ENCODE measurements around the gene ACOT7. TPM values are rescaled to one million over a fixed set of nuclear protein-coding genes. Genes with fewer than 3 reads are reported as not detected.

The ACOT7 gene
- total RNA-seq, 1 donor from 2014 or later = 8.6 TPM

DNA sequence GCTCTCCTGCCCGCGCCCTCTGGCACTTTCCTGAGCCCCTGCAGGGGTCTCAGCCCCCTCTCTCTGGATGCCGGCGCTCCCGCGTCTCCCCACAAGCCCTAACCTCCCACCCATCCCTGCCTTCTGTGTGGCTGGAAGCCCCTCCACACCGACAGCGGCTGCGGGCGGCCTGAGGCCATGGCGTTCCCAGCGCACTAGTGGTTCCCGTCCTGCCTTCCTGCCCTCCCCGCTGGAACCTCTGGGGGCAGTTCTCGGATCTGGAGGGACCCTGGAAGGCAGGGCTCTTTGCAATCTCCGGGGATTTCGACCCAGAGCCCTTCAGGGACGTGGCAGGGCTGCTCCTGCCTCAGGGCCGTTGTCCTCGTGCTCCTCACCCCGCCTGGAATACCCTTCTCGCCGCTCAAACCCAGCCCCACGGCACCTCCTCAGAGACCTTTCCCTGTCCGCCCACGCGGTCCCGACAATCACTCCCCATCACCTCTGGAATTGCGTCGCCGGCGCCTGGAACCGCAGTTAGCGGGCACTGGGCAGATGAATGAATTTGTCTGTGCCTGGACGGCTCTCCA is 30.5 kb upstream of the ACOT7 start:
- Histone ChIP-seq H3K4me1 (peaks cover 49% of the 10 kb centered on the region), H3K27ac (replicated peaks) (no peak overlapping the region), H3K36me3 (no peaks in the 10 kb centered on the region), H3K4me3 (peak overlapping the region; percentile 7), H3K9me3 (replicated peaks) (no peaks in the 10 kb centered on the region), H3K27me3 (ENCODE audit: low read depth) (peaks cover 100% of the 10 kb centered on the region)
- TF ChIP-seq, protein P1, sequence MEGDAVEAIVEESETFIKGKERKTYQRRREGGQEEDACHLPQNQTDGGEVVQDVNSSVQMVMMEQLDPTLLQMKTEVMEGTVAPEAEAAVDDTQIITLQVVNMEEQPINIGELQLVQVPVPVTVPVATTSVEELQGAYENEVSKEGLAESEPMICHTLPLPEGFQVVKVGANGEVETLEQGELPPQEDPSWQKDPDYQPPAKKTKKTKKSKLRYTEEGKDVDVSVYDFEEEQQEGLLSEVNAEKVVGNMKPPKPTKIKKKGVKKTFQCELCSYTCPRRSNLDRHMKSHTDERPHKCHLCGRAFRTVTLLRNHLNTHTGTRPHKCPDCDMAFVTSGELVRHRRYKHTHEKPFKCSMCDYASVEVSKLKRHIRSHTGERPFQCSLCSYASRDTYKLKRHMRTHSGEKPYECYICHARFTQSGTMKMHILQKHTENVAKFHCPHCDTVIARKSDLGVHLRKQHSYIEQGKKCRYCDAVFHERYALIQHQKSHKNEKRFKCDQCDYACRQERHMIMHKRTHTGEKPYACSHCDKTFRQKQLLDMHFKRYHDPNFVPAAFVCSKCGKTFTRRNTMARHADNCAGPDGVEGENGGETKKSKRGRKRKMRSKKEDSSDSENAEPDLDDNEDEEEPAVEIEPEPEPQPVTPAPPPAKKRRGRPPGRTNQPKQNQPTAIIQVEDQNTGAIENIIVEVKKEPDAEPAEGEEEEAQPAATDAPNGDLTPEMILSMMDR (IDR thresholded peaks at IDR 0.05; ENCODE audit: borderline replicate concordance) = no peak
- intact Hi-C loops (cut with micrococcal nuclease) = no loop called here
- DNase-seq = no peak

DNA sequence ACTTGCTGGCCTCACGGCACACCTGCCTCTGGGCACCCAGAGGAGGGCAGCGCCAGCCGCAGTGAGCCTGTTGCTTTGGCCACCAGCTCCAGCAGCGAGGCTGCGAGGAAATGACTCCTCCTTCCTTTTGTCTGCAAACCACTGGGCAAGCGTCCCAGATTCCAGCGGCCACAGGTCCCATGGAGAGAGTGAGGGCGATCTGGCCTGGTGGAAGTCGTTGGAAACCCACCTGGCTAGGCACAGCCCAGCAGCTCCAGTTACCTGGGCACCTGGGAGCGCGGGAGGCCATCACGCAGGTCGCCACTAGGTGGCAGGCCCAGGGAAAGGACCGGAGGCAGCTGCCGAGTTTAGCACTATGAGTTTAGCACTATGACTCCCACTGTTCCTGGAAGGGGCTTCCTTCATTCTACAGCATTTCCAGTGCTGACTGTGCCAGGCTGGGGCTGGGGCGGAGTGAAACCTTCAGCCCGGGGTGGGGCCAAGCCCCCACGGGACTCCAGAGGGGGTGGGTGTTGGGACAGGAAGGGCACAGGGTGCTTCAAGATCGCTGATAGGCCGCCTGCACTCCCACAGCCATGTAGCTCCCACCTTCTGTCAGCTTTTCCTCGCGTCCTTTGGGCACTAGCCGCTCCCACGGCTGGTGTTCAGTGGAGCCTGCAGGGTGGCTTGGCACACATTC is 29.9 kb upstream of the ACOT7 start:
- intact Hi-C loops (cut with micrococcal nuclease) = no loop called here
- peaks cover 56% of the 10 kb centered on the region for H3K4me1 ChIP-seq
- TF ChIP-seq, protein P1 (IDR thresholded peaks at IDR 0.05; ENCODE audit: borderline replicate concordance) = peak; percentile 63
- DNase-seq = no peak
- H3K9me3 ChIP-seq (replicated peaks) = no peaks in the 10 kb centered on the region
- no peaks in the 10 kb centered on the region for H3K36me3 ChIP-seq
- peaks cover 100% of the 10 kb centered on the region for H3K27me3 ChIP-seq (ENCODE audit: low read depth)
- H3K4me3 ChIP-seq = peak overlapping the region; percentile 7
- no peak overlapping the region for H3K27ac ChIP-seq (replicated peaks)

DNA sequence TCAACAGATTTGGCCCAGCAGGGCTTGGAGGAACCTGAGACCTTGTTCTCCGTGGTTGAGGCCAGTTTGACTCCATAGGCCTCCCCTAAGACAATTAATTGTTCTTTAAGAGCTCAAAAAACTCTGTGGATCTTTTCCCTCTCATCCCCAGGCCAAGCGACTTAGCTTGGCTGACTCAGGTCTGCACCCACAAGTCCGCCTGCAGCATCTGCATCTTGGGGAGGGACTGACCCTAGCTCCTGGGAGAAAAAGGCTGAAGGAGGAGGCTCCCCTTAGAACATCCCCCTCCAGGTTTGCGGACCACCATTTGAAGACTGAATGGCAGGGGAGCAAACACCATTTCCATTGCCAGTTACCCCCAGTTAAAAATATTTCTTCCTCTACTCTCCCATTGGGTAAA is 27.7 kb upstream of the ACOT7 start:
- no peak overlapping the region for H3K27ac ChIP-seq (replicated peaks)
- no peaks in the 10 kb centered on the region for H3K9me3 ChIP-seq (replicated peaks)
- DNase-seq = no peak
- TF ChIP-seq, protein P1 (IDR thresholded peaks at IDR 0.05; ENCODE audit: borderline replicate concordance) = no peak
- H3K36me3 ChIP-seq = no peaks in the 10 kb centered on the region
- intact Hi-C loops (cut with micrococcal nuclease) = no loop called here
- no peak overlapping the region for H3K4me3 ChIP-seq
- peaks cover 56% of the 10 kb centered on the region for H3K4me1 ChIP-seq
- peaks cover 100% of the 10 kb centered on the region for H3K27me3 ChIP-seq (ENCODE audit: low read depth)

DNA sequence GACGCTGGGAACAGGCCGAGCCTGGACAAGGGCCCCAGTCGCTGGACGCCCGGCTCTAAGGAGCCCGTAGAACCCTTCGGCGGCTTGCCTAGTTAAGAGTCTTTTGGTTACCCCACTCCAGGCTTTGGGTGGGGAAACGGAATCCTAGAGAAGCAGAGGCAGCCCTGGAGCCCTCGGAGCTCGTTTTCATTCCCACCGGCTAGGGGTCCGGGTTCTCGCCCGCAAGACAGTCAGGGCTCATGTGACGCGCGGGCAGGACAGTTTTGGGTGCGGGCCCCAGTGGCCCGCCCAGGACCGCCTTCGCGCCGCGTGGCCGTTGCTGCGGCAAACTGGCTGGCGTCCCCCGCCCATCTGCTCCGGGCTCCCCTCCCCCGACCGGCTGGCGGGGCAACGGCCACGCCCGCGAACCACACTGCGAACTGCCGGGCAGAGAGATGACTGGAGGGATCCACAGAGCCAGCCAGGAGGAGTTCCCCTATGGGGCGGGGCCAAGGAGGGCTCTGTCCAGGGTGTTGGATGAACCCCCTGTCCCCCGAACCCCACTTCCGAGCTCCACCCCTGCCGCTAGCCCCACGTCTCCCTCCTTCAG is 27.0 kb upstream of the ACOT7 start:
- Histone ChIP-seq H3K36me3 (no peaks in the 10 kb centered on the region), H3K27ac (replicated peaks) (no peak overlapping the region), H3K4me1 (peaks cover 55% of the 10 kb centered on the region), H3K4me3 (peak overlapping the region; percentile 58), H3K9me3 (replicated peaks) (no peaks in the 10 kb centered on the region), H3K27me3 (ENCODE audit: low read depth) (peaks cover 100% of the 10 kb centered on the region)
- intact Hi-C loops (cut with micrococcal nuclease) = no loop called here
- no peak for DNase-seq
- TF ChIP-seq, protein P1 (IDR thresholded peaks at IDR 0.05; ENCODE audit: borderline replicate concordance) = no peak

DNA sequence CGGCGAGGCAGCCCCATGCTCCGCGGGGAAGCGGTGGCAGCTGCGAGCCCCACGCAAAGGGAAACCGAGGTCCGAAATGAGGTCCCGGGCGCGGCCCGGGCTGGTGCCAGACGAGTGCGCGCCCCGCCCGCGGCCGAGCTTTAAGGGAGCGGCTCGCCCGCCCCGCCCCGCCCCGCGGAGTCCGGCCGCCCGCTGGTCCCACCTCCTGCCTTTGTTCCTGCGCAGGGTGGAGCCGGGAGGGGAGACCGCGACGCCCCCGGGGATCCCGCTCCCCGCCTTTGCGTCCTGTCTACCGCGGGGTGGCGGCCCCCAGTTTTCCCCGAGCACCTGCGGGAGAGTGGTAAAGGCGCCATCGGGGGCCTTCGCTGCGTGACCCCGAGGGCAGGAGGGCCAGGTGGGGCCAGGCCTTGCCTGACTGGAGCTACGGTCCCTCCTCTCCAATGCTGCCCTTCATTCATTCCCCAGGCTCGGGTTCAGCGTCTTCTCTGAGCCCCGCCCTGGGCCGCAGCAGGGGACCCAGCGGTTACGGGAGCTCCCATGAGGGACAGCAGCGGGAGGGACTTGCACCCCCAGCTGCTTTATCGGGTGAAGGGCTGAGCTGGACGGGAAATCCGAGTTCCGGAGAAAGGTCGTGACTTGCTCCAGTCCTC is 26.4 kb upstream of the ACOT7 start, which contains the start of gene HES2:
HES2 (minus strand) TSS at position 116 of the 650 bp plus-strand sequence; CDS start at position 17, 99 bp downstream.
- Histone ChIP-seq H3K4me1 (peaks cover 49% of the 10 kb centered on the region), H3K4me3 (peak within 1 kb of the TSS; percentile 58), H3K27me3 (ENCODE audit: low read depth) (peaks cover 100% of the 10 kb centered on the region), H3K27ac (replicated peaks) (no peak within 1 kb of the TSS), H3K9me3 (replicated peaks) (no peaks in the 10 kb centered on the region), H3K36me3 (no peaks in the 10 kb centered on the region)
- TF ChIP-seq, protein P1 (IDR thresholded peaks at IDR 0.05; ENCODE audit: borderline replicate concordance) = no peak
- intact Hi-C loops (cut with micrococcal nuclease) = no loop called here
- DNase-seq = no peak
